ENCODE measurements around the gene KCNH6. TPM values are rescaled to one million over a fixed set of nuclear protein-coding genes. Genes with fewer than 3 reads are reported as not detected.

Gene KCNH6
- total RNA-seq, 4 donors from 2014 or later: not detected

DNA sequence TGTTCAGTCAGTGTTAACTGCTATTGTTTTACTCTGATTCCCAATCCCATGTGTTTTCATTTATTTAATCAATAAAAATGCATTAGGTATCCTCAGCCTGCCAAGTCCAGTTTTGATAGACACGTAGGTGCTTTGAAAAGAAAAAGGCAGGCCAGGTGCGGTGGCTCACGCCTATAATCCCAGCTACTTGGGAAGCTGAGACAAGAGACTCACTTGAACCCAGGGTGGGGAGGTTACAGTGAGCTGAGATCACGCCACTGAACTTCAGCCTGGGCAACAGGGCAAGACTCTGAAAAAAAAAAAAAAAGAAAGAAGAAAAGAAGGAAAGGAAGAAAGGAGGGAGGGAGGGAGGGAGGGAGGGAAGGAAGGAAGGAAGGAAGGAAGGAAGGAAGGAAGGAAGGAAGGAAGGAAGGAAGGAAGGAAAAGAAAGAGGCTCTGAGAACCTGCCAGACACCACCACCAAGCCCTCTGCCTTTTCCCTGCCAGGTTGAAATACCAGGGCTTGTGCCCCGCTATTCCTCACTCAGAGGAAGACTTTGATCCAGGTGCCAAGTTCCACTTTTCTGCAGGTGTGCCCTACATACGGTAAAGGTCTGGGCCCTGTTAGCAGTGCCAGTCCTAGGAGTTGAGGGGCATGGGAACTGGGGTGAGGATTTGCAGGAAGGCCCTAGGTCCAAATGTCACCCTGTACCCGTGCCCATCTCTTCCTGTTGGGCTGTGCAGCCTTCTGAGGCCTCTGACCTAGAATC lies 10.1 kb upstream of the KCNH6 start:
- no peaks in the 10 kb centered on the region for H3K27me3 ChIP-seq
- no peak for TF ChIP-seq POLR2A (IDR thresholded peaks at IDR 0.05)
- TF ChIP-seq, protein P1, sequence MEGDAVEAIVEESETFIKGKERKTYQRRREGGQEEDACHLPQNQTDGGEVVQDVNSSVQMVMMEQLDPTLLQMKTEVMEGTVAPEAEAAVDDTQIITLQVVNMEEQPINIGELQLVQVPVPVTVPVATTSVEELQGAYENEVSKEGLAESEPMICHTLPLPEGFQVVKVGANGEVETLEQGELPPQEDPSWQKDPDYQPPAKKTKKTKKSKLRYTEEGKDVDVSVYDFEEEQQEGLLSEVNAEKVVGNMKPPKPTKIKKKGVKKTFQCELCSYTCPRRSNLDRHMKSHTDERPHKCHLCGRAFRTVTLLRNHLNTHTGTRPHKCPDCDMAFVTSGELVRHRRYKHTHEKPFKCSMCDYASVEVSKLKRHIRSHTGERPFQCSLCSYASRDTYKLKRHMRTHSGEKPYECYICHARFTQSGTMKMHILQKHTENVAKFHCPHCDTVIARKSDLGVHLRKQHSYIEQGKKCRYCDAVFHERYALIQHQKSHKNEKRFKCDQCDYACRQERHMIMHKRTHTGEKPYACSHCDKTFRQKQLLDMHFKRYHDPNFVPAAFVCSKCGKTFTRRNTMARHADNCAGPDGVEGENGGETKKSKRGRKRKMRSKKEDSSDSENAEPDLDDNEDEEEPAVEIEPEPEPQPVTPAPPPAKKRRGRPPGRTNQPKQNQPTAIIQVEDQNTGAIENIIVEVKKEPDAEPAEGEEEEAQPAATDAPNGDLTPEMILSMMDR (IDR thresholded peaks at IDR 0.05): no peak
- H3K9me3 ChIP-seq: no peaks in the 10 kb centered on the region
- no peak overlapping the region for H3K4me3 ChIP-seq
- no peak for DNase-seq
- intact Hi-C loops (cut with DNase I; ENCODE audit: low total_unique reads): no loop called here
- no peaks in the 10 kb centered on the region for H3K36me3 ChIP-seq
- no peaks in the 10 kb centered on the region for H3K4me1 ChIP-seq
- no peak overlapping the region for H3K27ac ChIP-seq

DNA sequence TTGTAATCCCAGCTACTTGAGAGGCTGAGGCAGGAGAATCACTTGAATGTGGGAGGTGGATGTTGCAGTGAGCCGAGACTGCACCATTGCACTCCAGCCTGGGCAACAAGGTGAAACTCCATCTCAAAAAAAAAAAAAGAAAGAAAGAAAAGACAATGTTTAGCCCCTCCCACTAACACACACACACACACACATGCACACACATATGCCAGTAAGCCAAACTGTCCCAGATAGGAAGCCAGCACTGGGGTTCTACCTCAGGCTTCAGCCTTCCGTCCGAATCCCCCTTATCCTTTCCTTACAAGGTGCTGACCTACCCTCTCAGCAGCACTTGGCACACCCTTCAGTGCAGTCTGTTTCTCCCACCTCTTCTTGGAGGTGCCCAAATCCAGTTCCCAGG lies 8.7 kb upstream of the KCNH6 start:
- Histone ChIP-seq H3K9me3 (no peaks in the 10 kb centered on the region), H3K4me3 (no peak overlapping the region), H3K27ac (no peak overlapping the region), H3K36me3 (no peaks in the 10 kb centered on the region), H3K27me3 (no peaks in the 10 kb centered on the region), H3K4me1 (no peaks in the 10 kb centered on the region)
- intact Hi-C loops (cut with DNase I; ENCODE audit: low total_unique reads): no loop called here
- no peak for TF ChIP-seq POLR2A (IDR thresholded peaks at IDR 0.05)
- TF ChIP-seq, protein P1 (IDR thresholded peaks at IDR 0.05): no peak
- DNase-seq: no peak

DNA sequence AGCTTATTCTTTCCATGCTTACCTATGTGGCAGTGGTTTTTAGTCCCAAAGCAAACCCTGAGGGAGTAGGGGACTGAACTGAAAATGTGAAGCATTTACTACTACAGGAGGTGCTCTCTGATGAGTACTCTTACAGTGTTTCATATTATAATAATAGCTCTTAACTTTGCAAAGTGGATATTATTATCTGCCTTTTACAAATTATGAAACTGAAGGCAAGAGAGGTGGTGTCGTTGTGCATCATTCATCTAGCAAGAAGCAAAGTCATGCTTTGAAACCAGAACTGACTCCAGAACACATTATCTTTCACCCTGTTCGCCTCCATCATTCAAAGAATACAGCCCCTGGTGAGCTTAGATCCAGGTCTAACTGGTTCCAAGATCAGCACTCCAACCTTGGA lies 8.2 kb upstream of the KCNH6 start:
- no peaks in the 10 kb centered on the region for H3K27me3 ChIP-seq
- TF ChIP-seq, protein P1 (IDR thresholded peaks at IDR 0.05): no peak
- TF ChIP-seq POLR2A (IDR thresholded peaks at IDR 0.05): no peak
- H3K27ac ChIP-seq: no peak overlapping the region
- no peak for DNase-seq
- intact Hi-C loops (cut with DNase I; ENCODE audit: low total_unique reads): no loop called here
- no peaks in the 10 kb centered on the region for H3K4me1 ChIP-seq
- no peaks in the 10 kb centered on the region for H3K9me3 ChIP-seq
- H3K36me3 ChIP-seq: no peaks in the 10 kb centered on the region
- no peak overlapping the region for H3K4me3 ChIP-seq

DNA sequence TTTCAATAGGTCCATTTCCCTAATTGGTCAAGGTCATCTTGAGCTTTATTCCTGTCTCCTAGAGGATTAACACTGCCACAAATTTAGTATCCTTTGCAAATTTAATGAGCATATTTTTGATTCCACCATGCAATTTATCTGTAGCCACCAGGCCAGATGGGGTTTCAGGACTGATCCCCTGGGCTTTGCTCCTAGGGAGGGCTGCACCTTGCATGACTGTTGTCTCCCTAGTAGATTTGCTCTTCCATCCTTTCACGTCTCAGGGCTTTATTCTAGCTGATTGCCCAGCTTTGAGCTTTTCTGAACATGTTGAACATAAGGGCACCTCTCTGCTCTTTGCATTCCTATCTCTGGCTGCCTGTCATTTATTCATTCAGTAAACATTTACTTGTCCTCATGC lies 7.7 kb upstream of the KCNH6 start:
- H3K4me3 ChIP-seq: no peak overlapping the region
- H3K4me1 ChIP-seq: no peaks in the 10 kb centered on the region
- DNase-seq: no peak
- no peak overlapping the region for H3K27ac ChIP-seq
- intact Hi-C loops (cut with DNase I; ENCODE audit: low total_unique reads): no loop called here
- no peaks in the 10 kb centered on the region for H3K9me3 ChIP-seq
- H3K27me3 ChIP-seq: no peaks in the 10 kb centered on the region
- no peaks in the 10 kb centered on the region for H3K36me3 ChIP-seq
- TF ChIP-seq, protein P1 (IDR thresholded peaks at IDR 0.05): no peak
- TF ChIP-seq POLR2A (IDR thresholded peaks at IDR 0.05): no peak

DNA sequence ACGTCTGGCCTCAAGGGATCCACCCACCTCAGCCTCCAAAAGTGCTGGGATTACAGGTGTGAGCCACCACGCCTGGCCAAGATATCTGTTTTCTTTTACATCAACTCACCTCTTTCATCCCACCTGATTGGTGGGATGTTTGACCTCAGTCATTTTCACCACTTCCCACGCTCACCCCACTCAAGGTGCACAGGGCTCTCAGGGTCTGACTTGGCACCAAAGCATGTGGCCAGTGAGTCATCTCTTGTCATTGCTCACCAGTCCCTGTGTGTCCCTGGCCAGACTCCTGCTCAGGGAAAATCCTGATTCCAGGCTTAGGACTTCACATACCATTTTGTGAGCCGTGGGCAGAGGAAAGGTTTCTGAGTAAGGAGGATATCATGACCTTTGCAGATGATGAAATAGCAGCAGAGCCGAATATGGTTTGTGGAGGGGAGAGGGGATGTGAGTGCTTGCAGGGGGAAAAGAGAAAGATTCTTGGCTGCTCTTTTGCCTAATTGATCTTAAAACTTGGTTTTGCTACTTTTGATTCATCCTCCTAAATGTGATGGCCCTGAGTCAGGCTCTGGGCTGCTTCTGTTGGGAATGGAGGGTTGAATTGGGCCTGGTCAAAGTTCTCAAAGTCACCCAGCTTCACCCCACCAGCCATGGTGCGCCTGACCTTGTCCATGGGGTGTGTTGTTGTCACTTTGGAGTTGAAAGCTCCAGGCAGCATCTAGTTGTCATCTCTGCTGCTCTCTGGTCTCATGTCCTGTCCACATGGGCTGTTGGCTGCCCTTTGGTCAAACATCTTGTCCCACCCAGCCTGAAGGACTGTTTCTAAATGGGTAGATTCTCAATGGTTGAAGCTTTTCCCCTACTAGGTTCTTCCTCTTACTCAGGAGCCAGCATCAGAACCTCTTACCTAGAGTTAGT lies 6.0 kb upstream of the KCNH6 start:
- no peaks in the 10 kb centered on the region for H3K36me3 ChIP-seq

More for the DNA sequence above, 6.0 kb upstream of the KCNH6 start:
- no peak for TF ChIP-seq POLR2A (IDR thresholded peaks at IDR 0.05)
- TF ChIP-seq, protein P1 (IDR thresholded peaks at IDR 0.05): no peak
- Histone ChIP-seq H3K4me1 (no peaks in the 10 kb centered on the region), H3K4me3 (no peak overlapping the region), H3K27me3 (no peaks in the 10 kb centered on the region), H3K9me3 (no peaks in the 10 kb centered on the region), H3K27ac (no peak overlapping the region)
- no peak for DNase-seq
- intact Hi-C loops (cut with DNase I; ENCODE audit: low total_unique reads): no loop called here
